ENCODE measurements around the gene LMNTD2.

Gene LMNTD2

GRCh38 chr11:506995-507726, 53.4 kb downstream of the LMNTD2 start, which contains the start of gene RNH1:
Gene RNH1 (minus strand): TSS chr11:507242. CDS start chr11:502162, 5,080 bp downstream.
- peak; percentile 99 for DNase-seq

GRCh38 chr11:506238-506994, 54.1 kb downstream of the LMNTD2 start:
- DNase-seq, result peak; percentile 99

DNA sequence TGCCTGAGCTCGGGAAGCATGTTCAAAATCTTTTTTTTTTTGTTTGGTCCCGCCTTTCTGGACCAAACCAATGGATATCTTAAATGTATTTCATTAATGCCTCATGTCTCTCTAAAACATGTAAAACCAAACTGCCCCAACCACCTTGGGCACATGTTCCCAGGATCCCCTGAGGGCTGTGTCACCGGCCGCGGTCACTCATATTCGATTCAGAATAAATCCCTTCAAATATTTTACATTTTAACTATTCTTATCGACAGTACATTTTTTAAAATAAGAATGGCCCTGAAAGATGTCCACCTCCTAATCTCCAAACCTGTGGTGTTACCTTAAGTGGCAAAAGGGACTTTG, 55.6 kb downstream of the LMNTD2 start:
- DNase-seq, result no peak

All from right hindlimb (tissue), 1 donor.